Hepatocyte (in vitro differentiated cells): ENCODE measurements around the gene SOX6. TPM values are rescaled to one million over a fixed set of nuclear protein-coding genes. Genes with fewer than 3 reads are reported as not detected.

Experiments used
- DNase-seq: peaks from one replicate; pipeline ENCODE4 v3.0.0-alpha.2; 2016; ENCODE audit warnings: low spot score
- H2AFZ ChIP-seq: fragments of 200-600 bp; sonication (generic); 2 replicates; pipeline ENCODE4 v1.6.0; 2016; ENCODE audit warnings: antibody characterized with exemption, mild to moderate bottlenecking
- H3K27ac ChIP-seq: fragments of 200-600 bp; sonication (generic); 2 replicates; pipeline ENCODE4 v1.5.1; 2016; ENCODE audit warnings: mild to moderate bottlenecking
- H3K27me3 ChIP-seq: fragments of 200-600 bp; sonication (generic); 2 replicates; pipeline ENCODE4 v1.6.1; 2016
- H3K36me3 ChIP-seq: fragments of 200-600 bp; sonication (generic); replicated peaks from 2 replicates; pipeline ENCODE4 v1.5.1; 2016; ENCODE audit warnings: low read depth; ENCODE audit not compliant: insufficient read depth
- H3K4me1 ChIP-seq: fragments of 200-600 bp; sonication (generic); 2 replicates; pipeline ENCODE4 v1.5.1; 2016; ENCODE audit warnings: mild to moderate bottlenecking, moderate library complexity; ENCODE audit not compliant: insufficient read depth
- H3K4me2 ChIP-seq: fragments of 200-600 bp; sonication (generic); 2 replicates; pipeline ENCODE4 v1.6.0; 2016
- H3K4me3 ChIP-seq: fragments of 200-600 bp; sonication (generic); 2 replicates; pipeline ENCODE4 v1.5.1; 2016; ENCODE audit warnings: mild to moderate bottlenecking
- H3K79me2 ChIP-seq: fragments of 200-600 bp; sonication (generic); 2 replicates; pipeline ENCODE4 v1.6.0; 2017; ENCODE audit warnings: mild to moderate bottlenecking
- H3K9me2 ChIP-seq: fragments of 200-600 bp; sonication (generic); replicated peaks from 2 replicates; pipeline ENCODE4 v1.6.0; 2017; ENCODE audit warnings: mild to moderate bottlenecking; ENCODE audit not compliant: insufficient read depth
- H3K9me3 ChIP-seq: fragments of 200-600 bp; sonication (generic); 2 replicates; pipeline ENCODE4 v1.5.1; 2016; ENCODE audit warnings: low read depth, mild to moderate bottlenecking
- H4K20me1 ChIP-seq: fragments of 200-600 bp; sonication (generic); 2 replicates; pipeline ENCODE4 v1.6.0; 2016; ENCODE audit warnings: mild to moderate bottlenecking; ENCODE audit not compliant: insufficient read depth, poor library complexity, severe bottlenecking
- CTCF ChIP-seq: fragments of 200-600 bp; sonication (generic); IDR thresholded peaks from 2 replicates; pipeline ENCODE4 v1.5.1; 2016; ENCODE audit warnings: antibody characterized with exemption, mild to moderate bottlenecking; ENCODE audit not compliant: poor library complexity
- EZH2 ChIP-seq: fragments of 200-600 bp; sonication (generic); IDR thresholded peaks from 2 replicates; pipeline ENCODE4 v1.6.1; 2016; ENCODE audit warnings: antibody characterized with exemption, mild to moderate bottlenecking, borderline replicate concordance
- EZH2phosphoT487 ChIP-seq: fragments of 200-600 bp; sonication (generic); IDR thresholded peaks from one replicate; pipeline ENCODE4 v1.6.1; 2018; ENCODE audit warnings: antibody characterized with exemption, mild to moderate bottlenecking, low read depth, moderate library complexity; ENCODE audit not compliant: unreplicated experiment, severe bottlenecking
- WGBS: methylation state at CpG from one replicate; pipeline ENCODE4 v1.1.6; 2016; ENCODE audit warnings: low lambda C conversion rate; ENCODE audit errors: missing lambda C conversion rate; 5-methylcytosine and 5-hydroxymethylcytosine counted together
- polyA plus RNA-seq: library from polyadenylated mRNA; unstranded; fragments of >200 nt; fragmentation: Nextera tagmentation; extraction: Ambion mirVana; gene quantifications from 2 replicates; pipeline ENCODE4 v1.2.1, GENCODE V29; 2016
- total RNA-seq: library from RNA; depleted of rRNA; stranded (reverse); fragments of >200 nt; gene quantifications from 2 replicates; pipeline ENCODE4 v1.2.3, GENCODE V29; 2014

SOX6 gene
- total and polyA plus RNA-seq, 2 experiments from 2014 or later = 23.2 to 75.7 TPM

- Histone ChIP-seq H3K9me3 (no peaks in the 10 kb centered on the region), H3K4me1 (no peaks in the 10 kb centered on the region), H2AFZ (no peak overlapping the region), H3K9me2 (no peaks in the 10 kb centered on the region), H3K27me3 (no peaks in the 10 kb centered on the region), H3K4me2 (no peak overlapping the region), H4K20me1 (no peaks in the 10 kb centered on the region), H3K36me3 (no peaks in the 10 kb centered on the region), H3K27ac (no peak overlapping the region), H3K4me3 (no peak overlapping the region), H3K79me2 (no peaks in the 10 kb centered on the region)
- WGBS = 81% methylated on average over 7 of the region's 7 CpGs
- TF ChIP-seq EZH2phosphoT487 = no peak
- no peak for TF ChIP-seq CTCF
- TF ChIP-seq EZH2 = no peak
- no peak for DNase-seq
These were observed 412.7 kb downstream of the SOX6 start for GRCh38 chr11:15943418-15944197.

DNA sequence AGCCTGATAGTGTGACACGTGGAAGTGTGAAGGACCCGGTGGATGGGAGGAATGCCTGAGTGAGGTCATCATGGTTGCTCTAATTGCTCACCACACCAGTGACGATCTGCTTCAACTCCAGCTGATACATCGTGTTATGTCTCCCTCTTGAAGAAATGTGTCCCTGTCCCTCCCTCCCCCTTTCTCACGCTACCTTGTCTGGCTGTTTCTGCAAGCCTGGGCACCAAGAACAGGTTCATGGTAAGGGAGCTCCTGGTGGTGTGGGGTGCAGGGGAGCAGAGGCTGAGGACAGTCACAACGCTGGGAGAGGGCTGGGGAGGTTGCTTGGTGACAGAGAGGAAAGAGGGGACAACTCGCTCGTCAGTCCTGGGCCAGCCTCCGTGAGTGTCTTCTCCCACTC lies 413.4 kb downstream of the SOX6 start:
- H3K27me3 ChIP-seq = no peaks in the 10 kb centered on the region
- H3K4me2 ChIP-seq = no peak overlapping the region
- H2AFZ ChIP-seq = no peak overlapping the region
- DNase-seq = no peak
- no peaks in the 10 kb centered on the region for H3K9me2 ChIP-seq
- TF ChIP-seq EZH2phosphoT487 (no peak), EZH2 (no peak), CTCF (no peak)
- H3K27ac ChIP-seq = no peak overlapping the region
- no peaks in the 10 kb centered on the region for H3K79me2 ChIP-seq
- WGBS = 94% methylated on average over 9 of the region's 9 CpGs
- no peaks in the 10 kb centered on the region for H4K20me1 ChIP-seq
- H3K9me3 ChIP-seq = no peaks in the 10 kb centered on the region
- no peak overlapping the region for H3K4me3 ChIP-seq
- H3K4me1 ChIP-seq = no peaks in the 10 kb centered on the region
- H3K36me3 ChIP-seq = no peaks in the 10 kb centered on the region

GRCh38 chr11:15942126-15942525 lies 414.2 kb downstream of the SOX6 start:
- no peak for DNase-seq
- no peaks in the 10 kb centered on the region for H4K20me1 ChIP-seq
- H3K27ac ChIP-seq = no peak overlapping the region
- H3K9me3 ChIP-seq = no peaks in the 10 kb centered on the region
- no peak overlapping the region for H2AFZ ChIP-seq
- H3K9me2 ChIP-seq = no peaks in the 10 kb centered on the region
- no peak for TF ChIP-seq EZH2phosphoT487
- TF ChIP-seq EZH2 = no peak
- no peak for TF ChIP-seq CTCF
- H3K79me2 ChIP-seq = no peaks in the 10 kb centered on the region
- H3K4me3 ChIP-seq = no peak overlapping the region
- WGBS = 96% methylated on average over 7 of the region's 7 CpGs
- no peaks in the 10 kb centered on the region for H3K27me3 ChIP-seq
- H3K4me2 ChIP-seq = no peak overlapping the region
- H3K36me3 ChIP-seq = no peaks in the 10 kb centered on the region
- no peaks in the 10 kb centered on the region for H3K4me1 ChIP-seq
